DMS 273 (cell line): ENCODE data around the gene S100A9.
A peak's percentile ranks its signal among the peaks of the same experiment; 100 is the strongest.

ENCODE experiments used
- DNase-seq: peaks from one replicate; lab custom pipeline; 2025; ENCODE audit not compliant: unreplicated experiment; lab: John Stamatoyannopoulos, UW

S100A9 gene

DNA sequence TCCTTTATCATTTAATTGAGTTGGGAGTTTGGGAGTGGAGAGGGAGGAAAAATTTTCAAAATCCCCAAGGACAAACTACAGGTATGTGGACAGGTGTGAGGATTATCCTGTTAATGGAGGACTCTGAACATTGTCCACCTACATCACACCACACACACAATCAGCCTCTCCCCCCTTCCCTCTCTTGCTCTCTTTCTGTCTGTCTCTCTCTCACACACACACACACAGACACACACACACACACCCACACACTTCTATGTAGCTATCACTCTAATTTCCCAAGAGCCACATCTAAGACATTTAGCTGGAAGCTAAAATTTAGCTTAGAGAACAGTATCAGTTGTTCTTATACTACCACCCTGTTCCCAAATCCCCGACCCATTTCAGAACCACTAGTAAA is 31.7 kb downstream of the S100A9 start:
- DNase-seq, result no peak

DNA sequence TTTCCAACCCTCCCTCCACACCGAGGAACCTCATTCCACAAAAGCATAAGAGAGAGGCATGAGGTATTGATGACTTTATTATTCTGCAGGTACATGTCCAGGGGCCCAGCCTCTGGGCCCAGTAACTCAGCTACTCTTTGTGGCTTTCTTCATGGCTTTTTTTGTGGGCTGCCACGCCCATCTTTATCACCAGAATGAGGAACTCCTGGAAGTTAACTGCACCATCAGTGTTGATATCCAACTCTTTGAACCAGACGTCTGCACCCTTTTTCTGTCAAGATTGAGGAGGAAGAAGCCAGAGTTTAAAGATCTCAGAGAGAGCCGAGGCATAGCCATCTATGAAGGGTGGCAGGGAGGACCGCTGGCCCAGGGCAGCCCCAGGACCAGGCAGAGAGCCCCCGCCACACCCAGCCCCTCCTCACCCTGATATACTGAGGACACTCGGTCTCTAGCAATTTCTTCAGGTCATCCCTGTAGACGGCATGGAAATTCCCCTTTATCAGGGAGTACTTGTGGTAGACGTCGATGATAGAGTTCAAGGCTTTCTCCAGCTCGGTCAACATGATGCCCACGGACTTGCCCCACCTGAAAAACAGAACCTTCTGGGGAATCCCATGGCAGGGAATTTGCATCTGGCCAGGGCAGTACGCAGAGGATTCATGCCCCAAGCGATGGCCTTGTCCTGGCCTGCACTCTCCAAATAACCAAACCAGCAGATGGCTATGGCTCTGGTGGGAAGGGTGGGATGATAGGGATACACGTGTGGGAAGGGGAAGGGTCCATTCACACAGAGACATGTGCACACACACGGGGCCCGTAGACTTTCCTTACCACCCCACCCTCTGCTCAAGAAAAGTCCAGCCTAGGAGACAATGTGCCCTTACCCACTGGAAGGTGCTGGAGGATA is 32.6 kb downstream of the S100A9 start:
- DNase-seq, result no peak

DNA sequence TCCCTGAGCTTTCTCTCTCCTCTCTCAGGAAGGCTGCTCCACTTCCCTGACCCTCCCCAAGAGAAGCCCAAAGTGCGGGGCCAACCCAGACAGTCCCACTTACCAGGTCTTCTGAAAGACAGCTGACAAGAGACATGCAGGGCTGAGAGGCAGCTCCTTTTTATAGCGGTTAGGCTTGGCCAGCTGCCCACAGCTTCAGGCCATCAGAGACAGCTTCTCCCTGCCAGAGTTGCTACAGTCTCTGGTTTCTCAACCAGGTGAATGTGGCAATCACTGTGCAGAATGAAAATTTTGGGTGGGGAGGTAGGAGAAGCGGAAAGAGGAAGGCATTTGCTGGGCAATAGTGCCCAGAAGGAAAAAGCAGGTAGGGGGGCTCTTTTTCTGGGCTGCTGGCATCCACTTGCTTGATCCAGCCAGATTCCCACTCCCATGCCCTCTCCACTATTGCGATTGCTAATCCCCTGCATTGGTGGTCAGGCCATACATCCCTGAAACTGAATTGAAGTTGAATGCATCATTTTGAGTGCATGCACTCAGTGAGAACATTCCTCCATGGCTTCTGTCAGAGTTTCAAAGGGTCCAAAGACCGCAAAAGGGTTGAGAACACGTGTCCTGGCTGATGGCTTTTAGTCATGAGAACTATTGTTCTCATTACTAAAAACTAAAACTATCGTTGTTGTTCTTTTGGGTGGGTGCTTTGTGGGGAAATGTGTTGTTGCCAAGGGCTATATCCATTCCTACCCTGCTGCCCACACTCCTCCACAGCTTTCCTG is 33.5 kb downstream of the S100A9 start, which contains the start of gene S100A8:
Gene S100A8 (minus strand): TSS at position 136 of the 773 bp plus-strand sequence. CDS start 538 bp downstream, outside the sequence.
- DNase-seq, result peak; percentile 49

DNA sequence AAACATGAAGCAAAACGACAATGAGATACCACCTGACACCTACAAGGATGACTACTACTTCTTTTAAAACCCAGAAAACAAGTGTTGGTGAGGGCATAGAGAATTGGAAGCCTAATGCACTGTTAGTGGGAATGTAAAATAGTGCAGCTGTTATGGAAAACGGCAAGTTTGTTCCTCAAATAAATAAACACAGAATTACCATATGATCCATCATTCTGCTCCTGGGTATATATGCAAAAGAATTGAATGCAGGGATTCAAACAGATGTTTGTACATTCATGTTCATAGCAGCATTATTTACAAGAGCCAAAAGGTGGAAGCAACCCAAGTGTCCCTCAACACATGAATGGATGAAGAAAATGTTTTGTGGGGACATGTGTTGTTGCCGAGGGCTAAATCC is 34.6 kb downstream of the S100A9 start:
- DNase-seq, result no peak

DNA sequence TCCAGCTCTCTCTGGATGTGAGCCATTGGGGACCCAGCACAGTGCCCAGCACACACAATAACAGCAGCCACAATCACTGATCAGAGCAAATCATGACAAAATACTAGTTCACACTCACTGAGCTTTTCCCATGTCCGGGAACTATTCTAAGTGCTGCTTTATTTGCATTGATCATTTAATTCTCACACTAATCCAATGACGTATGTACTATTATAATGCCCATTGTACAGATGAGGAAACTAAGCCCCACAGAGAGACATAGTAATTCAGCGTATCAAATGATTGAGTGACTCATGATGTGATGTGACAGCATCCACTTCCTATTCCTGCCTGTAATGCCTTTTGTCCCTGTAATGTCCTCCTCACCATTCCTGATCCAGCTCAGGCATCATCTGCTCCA is 35.2 kb downstream of the S100A9 start:
- DNase-seq, result no peak

GRCh38 chr1:153393926-153394325 is 36.3 kb downstream of the S100A9 start:
- DNase-seq, result peak; percentile 8

GRCh38 chr1:153394391-153394790 is 36.7 kb downstream of the S100A9 start:
- DNase-seq, result no peak

DNA sequence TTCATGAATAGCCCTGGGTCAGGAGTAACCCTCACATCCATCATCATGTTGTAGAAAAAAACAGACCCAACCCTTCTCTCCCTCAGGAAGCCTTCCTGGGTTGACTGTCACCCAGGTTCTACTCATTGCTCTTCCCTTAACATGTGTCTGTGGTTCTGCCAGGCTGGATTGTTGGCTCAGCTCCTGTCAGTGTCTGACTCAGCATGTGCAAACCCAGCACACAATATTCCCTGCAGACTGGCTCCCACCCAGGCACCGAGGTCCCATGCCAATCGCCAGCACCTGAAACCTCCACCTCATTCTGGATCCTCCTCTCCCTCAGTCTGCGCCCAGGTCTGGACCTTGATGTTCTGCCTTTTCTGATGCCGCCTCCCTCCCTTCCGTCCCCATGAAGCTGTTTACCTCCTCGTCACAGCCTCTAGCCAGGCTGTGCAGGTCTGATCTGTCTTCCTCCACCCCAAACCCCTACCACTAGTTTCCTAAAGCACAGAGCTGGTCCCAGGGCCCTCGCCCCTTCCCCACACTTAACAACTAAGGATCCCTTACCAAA is 37.6 kb downstream of the S100A9 start:
- DNase-seq, result peak; percentile 15

DNA sequence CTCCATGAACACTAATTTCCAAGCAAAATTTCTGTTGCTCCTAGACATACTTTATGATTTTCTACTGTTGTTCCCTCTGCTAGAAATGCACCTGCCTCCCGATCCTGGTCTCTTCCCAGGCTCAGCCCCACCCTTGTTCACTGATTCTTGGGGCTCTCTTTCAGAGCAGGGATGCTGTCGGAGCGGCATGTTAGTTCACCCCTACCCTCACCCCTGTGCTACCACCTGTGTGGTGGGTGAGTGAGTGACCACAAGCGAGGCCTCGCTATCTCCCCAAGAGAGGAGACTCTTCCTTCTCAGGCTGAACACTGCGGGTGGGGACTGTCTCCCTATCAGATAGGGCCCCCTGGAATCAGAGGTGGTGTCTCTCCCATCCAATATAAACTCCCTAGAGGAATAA is 38.1 kb downstream of the S100A9 start:
- no peak for DNase-seq

DNA sequence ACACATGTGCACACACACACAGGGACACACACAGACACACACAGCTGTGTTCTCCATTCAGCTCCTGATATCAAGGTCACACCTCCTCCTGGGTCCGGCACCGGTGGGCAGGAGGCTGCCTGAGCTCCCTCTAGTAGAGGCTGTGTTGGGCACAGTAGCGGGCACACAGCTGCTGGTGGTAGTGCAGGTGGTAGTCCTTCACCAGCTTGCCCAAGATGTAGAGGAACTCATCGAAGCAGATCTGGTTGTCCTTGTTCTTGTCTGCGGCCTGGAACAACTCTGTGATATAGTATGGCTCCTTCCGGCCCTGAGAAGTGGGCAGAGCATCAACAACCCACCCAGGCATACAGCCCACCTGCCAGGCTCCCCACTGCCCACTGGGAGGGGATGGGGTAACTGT is 38.8 kb downstream of the S100A9 start:
- no peak for DNase-seq

DNA sequence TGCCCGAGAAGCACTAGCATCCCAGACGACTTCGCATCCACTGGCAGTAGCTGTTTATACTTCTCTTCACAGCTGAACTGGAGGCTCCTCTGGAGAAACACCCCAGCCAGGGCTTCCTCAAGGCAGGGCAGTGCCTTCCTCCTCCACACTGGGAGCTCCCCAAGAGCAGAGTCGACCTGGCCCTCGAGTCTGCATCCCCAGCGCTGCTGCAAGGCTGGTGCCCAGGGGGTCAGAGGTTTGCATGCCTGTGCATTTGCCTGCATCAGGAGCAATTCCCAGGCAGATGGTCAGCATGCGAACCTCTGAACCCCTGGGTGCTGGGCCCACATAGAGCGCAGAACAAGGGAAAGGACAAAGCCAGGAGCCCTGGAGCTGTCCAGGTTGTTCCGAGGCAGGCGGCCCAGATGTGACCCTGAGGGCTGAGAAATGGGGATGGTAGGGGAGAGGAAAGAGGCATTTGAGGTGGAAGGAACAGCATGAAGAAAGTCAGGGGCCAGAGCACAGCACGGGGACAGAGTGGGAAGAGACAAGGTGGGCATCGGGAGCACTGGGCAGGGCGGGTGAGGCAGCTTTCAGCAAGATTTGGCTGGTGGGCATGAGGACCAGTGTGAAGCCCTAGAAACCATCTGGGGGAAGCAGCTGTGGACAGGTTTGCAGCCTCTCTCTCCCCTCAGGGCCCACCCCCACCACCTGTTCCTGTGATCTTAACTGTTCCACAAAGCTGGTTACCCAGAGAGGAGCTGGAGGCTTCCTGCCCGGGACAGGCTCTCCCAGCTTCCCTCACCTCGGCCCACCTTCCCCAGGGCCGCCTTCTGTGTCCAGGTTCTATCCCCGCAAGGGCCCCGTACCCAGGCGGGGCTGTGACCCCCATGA is 39.6 kb downstream of the S100A9 start:
- peak; percentile 89 for DNase-seq

- peak; percentile 29 for DNase-seq
Measured at GRCh38 chr1:153397924-153398651, 40.4 kb downstream of the S100A9 start.

GRCh38 chr1:153399401-153400055 is 41.9 kb downstream of the S100A9 start:
- no peak for DNase-seq

- peak; percentile 8 for DNase-seq
Measured at GRCh38 chr1:153400244-153400643, 42.6 kb downstream of the S100A9 start.

GRCh38 chr1:153401461-153401860 is 43.8 kb downstream of the S100A9 start:
- no peak for DNase-seq

DNA sequence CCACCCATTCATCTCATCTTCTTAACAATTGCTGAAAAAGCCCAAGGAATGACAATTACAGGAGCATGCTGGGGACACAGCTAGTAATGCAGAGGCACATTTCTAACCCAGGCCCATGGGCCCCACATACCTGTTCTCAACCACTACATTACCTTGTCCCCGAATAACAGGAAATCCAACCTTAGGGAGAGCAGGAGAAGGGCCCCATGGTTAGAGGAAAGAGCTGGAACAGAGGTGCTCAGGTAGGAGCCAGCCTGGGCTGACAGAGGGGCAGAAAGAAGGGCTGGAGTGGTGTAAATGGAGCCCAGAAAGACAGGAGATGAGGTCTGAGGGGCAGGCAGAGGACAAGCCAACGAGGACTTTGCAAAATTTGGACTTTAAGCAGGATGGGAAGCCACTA is 44.6 kb downstream of the S100A9 start:
- DNase-seq, result no peak

DNA sequence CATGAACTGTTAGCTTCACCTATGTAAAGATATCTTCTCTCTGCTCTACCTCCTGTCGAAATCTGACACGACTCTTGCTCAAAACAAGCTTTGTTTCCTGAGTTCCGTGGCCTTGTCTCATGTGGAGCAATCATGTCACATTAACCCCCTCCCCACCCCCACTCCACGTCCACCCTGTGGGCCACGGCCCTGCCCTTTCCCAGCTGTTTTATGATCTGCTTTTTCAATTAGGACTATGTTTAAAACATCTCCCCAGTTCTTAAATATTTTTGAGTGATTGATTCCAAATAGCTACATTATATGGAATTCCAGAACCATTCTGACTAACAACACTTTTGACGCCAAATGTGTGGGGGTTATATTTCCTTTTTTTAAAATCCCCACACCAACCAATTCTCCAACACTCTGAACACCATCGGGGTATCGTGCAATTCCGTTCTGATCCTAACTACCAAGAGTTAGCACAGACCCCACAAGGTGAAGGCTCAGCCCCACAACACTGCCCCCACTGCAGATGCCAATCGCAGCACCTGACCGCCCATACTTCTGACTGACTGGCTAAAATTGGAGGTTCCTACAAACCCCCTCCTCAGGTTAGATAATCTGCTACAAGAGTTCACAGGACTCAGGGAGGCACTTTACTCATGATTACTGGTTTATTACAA is 45.9 kb downstream of the S100A9 start:
- DNase-seq, result no peak

DNA sequence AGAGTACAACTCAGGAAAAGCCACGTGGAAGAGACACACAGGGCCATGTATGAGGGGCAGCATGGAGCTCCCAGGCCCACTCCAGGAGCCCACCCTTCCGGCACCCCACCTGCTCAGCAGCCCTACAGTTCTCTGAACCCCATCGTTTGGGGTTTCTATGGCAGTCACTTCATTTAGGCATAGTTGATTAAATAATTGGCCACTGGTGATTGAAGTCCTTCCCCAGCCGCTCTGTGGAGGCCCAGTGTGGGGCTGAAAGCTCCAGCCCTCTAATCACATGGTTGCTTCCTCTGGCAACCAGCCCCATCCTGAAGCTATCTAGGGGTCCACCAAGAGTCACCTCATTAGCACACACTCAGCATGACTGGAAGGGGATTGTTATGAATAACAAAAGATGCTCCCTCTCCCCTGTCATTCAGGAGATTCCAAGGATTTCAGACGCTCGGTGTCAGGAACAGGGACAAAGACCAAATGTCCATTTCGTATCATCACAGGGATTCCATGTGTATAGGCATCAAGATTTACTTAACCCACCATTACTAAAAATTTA is 46.5 kb downstream of the S100A9 start:
- DNase-seq, result no peak

- peak; percentile 69 for DNase-seq
Measured at GRCh38 chr1:153404768-153405167, 47.1 kb downstream of the S100A9 start.
